ENCODE data around the gene RALGAPB.

DNA sequence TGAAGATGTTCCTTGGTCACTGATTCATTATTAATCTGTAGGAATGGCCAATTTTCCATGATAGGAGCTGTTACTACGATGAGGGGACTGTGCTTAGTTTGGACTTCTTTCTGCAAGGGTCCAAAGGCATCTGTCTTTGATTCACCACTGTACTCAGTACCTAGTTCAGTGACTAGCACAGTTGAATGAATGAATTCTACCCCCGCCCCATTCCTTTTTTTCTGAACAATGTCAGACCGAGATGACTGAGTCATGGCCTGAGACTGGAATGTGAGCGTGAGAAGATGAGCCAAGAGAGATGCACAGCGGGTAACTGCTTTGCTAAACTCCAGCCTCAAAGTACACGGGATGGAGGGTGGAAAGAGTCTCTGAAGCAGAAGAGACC is 37.1 kb upstream of the RALGAPB start:
- TF ChIP-seq, protein P1, sequence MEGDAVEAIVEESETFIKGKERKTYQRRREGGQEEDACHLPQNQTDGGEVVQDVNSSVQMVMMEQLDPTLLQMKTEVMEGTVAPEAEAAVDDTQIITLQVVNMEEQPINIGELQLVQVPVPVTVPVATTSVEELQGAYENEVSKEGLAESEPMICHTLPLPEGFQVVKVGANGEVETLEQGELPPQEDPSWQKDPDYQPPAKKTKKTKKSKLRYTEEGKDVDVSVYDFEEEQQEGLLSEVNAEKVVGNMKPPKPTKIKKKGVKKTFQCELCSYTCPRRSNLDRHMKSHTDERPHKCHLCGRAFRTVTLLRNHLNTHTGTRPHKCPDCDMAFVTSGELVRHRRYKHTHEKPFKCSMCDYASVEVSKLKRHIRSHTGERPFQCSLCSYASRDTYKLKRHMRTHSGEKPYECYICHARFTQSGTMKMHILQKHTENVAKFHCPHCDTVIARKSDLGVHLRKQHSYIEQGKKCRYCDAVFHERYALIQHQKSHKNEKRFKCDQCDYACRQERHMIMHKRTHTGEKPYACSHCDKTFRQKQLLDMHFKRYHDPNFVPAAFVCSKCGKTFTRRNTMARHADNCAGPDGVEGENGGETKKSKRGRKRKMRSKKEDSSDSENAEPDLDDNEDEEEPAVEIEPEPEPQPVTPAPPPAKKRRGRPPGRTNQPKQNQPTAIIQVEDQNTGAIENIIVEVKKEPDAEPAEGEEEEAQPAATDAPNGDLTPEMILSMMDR (optimal IDR thresholded peaks at IDR 0.05 in 1 of 3, IDR thresholded peaks at IDR 0.05 in 1 of 3, conservative IDR thresholded peaks at IDR 0.05 in 1 of 3; ENCODE audit: extremely low read depth in 1 of 3, insufficient read depth in 2 of 3, low read length in 3 of 3) = no peak
- TF ChIP-seq EZH2 (IDR thresholded peaks at IDR 0.05; ENCODE audit: low read length) = no peak

Measured in keratinocyte (primary cell).